ENCODE measurements around the gene TOMT. TPM values are rescaled to one million over a fixed set of nuclear protein-coding genes. Genes with fewer than 3 reads are reported as not detected.
"Not testable (repeated sequence)": the region's sequence is repeated elsewhere in the genome, so short reads cannot be mapped to it uniquely, and the experiment has no call there.

The TOMT gene
- total RNA-seq, 1 experiment from 2014 or later: not detected

GRCh38 chr11:72125956-72126355 is 20.2 kb downstream of the TOMT start:
- DNase-seq (ENCODE audit: low read depth): no peak

GRCh38 chr11:72127923-72128322 is 22.2 kb downstream of the TOMT start:
- DNase-seq (ENCODE audit: low read depth): no peak

GRCh38 chr11:72129381-72129780 is 23.7 kb downstream of the TOMT start:
- no peak for DNase-seq (ENCODE audit: low read depth)

GRCh38 chr11:72132646-72133045 is 26.9 kb downstream of the TOMT start:
- no peak for DNase-seq (ENCODE audit: low read depth)

GRCh38 chr11:72135473-72135872 is 29.7 kb downstream of the TOMT start, which contains the start of gene FOLR3:
FOLR3 (plus strand) TSS chr11:72135725; CDS start chr11:72135953, 228 bp downstream.
- DNase-seq (ENCODE audit: low read depth): not testable (repeated sequence)

GRCh38 chr11:72135891-72136683 is 30.4 kb downstream of the TOMT start:
- no peak for DNase-seq (ENCODE audit: low read depth)

- no peak for DNase-seq (ENCODE audit: low read depth)
Measured at GRCh38 chr11:72136684-72137262, 31.0 kb downstream of the TOMT start.

- DNase-seq (ENCODE audit: low read depth): no peak
Measured at GRCh38 chr11:72138821-72139390, 33.2 kb downstream of the TOMT start.

GRCh38 chr11:72139500-72139899 is 33.8 kb downstream of the TOMT start:
- no peak for DNase-seq (ENCODE audit: low read depth)

- peak; percentile 83 for DNase-seq (ENCODE audit: low read depth)
Measured at GRCh38 chr11:72140661-72141060, 34.9 kb downstream of the TOMT start.

GRCh38 chr11:72141066-72141465 is 35.3 kb downstream of the TOMT start:
- peak; percentile 98 for DNase-seq (ENCODE audit: low read depth)

- peak; percentile 61 for DNase-seq (ENCODE audit: low read depth)
Measured at GRCh38 chr11:72142086-72142485, 36.4 kb downstream of the TOMT start.

- peak; percentile 44 for DNase-seq (ENCODE audit: low read depth)
Measured at GRCh38 chr11:72142543-72142942, 36.8 kb downstream of the TOMT start.

- peak; percentile 81 for DNase-seq (ENCODE audit: low read depth)
Measured at GRCh38 chr11:72144807-72145565, 39.3 kb downstream of the TOMT start.

GRCh38 chr11:72146625-72147024 is 40.9 kb downstream of the TOMT start:
- no peak for DNase-seq (ENCODE audit: low read depth)

- no peak for DNase-seq (ENCODE audit: low read depth)
Measured at GRCh38 chr11:72150882-72151281, 45.2 kb downstream of the TOMT start.

GRCh38 chr11:72153874-72154273 is 48.1 kb downstream of the TOMT start:
- DNase-seq (ENCODE audit: low read depth): not testable (repeated sequence)

- no peak for DNase-seq (ENCODE audit: low read depth)
Measured at GRCh38 chr11:72154816-72155215, 49.1 kb downstream of the TOMT start.

GRCh38 chr11:72155751-72156150 is 50.0 kb downstream of the TOMT start:
- DNase-seq (ENCODE audit: low read depth): no peak

GRCh38 chr11:72157131-72157530 is 51.4 kb downstream of the TOMT start:
- DNase-seq (ENCODE audit: low read depth): no peak
